Erythroblast (primary cell): ENCODE data around the gene GPNMB.

Experiments
- GATA1 ChIP-seq: IDR thresholded peaks from 2 replicates; pipeline ENCODE4 v1.6.1; 2011; ENCODE audit warnings: low read depth, mild to moderate bottlenecking, control low read depth, low read length, moderate library complexity
- POLR2A ChIP-seq: IDR thresholded peaks from 2 replicates; pipeline ENCODE4 v1.6.1; 2011; ENCODE audit warnings: mild to moderate bottlenecking, low read length

DNA sequence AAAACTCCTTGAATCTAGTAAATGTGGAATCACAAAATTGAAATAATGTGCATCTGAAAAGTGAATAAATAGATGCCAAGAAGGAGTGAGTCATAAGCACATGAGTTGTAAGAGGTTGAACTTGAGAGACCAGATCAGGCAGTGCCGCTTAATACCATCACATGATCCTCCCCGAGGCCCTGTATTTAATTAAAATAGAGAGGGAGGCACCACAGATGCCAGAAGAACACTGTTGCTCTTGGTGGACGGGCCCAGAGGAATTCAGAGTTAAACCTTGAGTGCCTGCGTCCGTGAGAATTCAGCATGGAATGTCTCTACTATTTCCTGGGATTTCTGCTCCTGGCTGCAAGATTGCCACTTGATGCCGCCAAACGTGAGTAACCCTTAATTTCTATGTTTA lies at the start of gene GPNMB:
- no peak for TF ChIP-seq POLR2A
- TF ChIP-seq GATA1: no peak
